Effector memory CD4-positive, alpha-beta T cell (primary cell): ENCODE measurements around the gene WDR41.

ENCODE experiments used
- DNase-seq, 3 donors: peaks; one replicate each; pipeline ENCODE4 v3.0.0-alpha.2; 2020
- H3K27ac ChIP-seq: 2 replicates; pipeline ENCODE4 v1.7.0; 2013; ENCODE audit warnings: mild to moderate bottlenecking, low read length, moderate library complexity; ENCODE audit not compliant: insufficient read depth, poor library complexity, severe bottlenecking
- H3K27me3 ChIP-seq: replicated peaks from 2 replicates; pipeline ENCODE4 v1.7.0; 2013; ENCODE audit warnings: mild to moderate bottlenecking, low read length; ENCODE audit not compliant: insufficient read depth, control insufficient read depth, poor library complexity, severe bottlenecking
- H3K36me3 ChIP-seq: 2 replicates; pipeline ENCODE4 v1.7.0; 2013; ENCODE audit warnings: mild to moderate bottlenecking, low read length, moderate library complexity; ENCODE audit not compliant: control insufficient read depth, insufficient read depth
- H3K4me1 ChIP-seq: 2 replicates; pipeline ENCODE4 v1.7.0; 2013; ENCODE audit warnings: low read length, mild to moderate bottlenecking; ENCODE audit not compliant: control insufficient read depth, insufficient read depth, poor library complexity, severe bottlenecking
- H3K4me3 ChIP-seq: 2 replicates; pipeline ENCODE4 v1.7.0; 2013; ENCODE audit warnings: low read length, low read depth, mild to moderate bottlenecking; ENCODE audit not compliant: insufficient read depth, poor library complexity, severe bottlenecking
- H3K9me3 ChIP-seq: 2 replicates; pipeline ENCODE4 v1.7.0; 2013; ENCODE audit warnings: mild to moderate bottlenecking, low read length, moderate library complexity; ENCODE audit not compliant: control insufficient read depth

WDR41 gene

GRCh38 chr5:77418162-77418561 is 74.0 kb downstream of the WDR41 start:
- Histone ChIP-seq H3K36me3 (no peaks in the 10 kb centered on the region), H3K27ac (no peak overlapping the region), H3K4me1 (no peaks in the 10 kb centered on the region), H3K27me3 (no peaks in the 10 kb centered on the region), H3K4me3 (no peak overlapping the region), H3K9me3 (no peaks in the 10 kb centered on the region)
- DNase-seq = no peak

- H3K4me3 ChIP-seq = no peak overlapping the region
- H3K4me1 ChIP-seq = no peaks in the 10 kb centered on the region
- no peak overlapping the region for H3K27ac ChIP-seq
- no peaks in the 10 kb centered on the region for H3K27me3 ChIP-seq
- H3K9me3 ChIP-seq = no peaks in the 10 kb centered on the region
- H3K36me3 ChIP-seq = no peaks in the 10 kb centered on the region
- DNase-seq = no peak
These were observed 79.1 kb downstream of the WDR41 start for GRCh38 chr5:77413049-77413448.

GRCh38 chr5:77409870-77410621 is 82.1 kb downstream of the WDR41 start:
- H3K4me1 ChIP-seq = no peaks in the 10 kb centered on the region
- DNase-seq = no peak
- no peaks in the 10 kb centered on the region for H3K9me3 ChIP-seq
- H3K27ac ChIP-seq = no peak overlapping the region
- no peaks in the 10 kb centered on the region for H3K36me3 ChIP-seq
- no peaks in the 10 kb centered on the region for H3K27me3 ChIP-seq
- no peak overlapping the region for H3K4me3 ChIP-seq

- Histone ChIP-seq H3K4me3 (no peak overlapping the region), H3K9me3 (no peaks in the 10 kb centered on the region), H3K4me1 (no peaks in the 10 kb centered on the region), H3K36me3 (no peaks in the 10 kb centered on the region), H3K27ac (no peak overlapping the region), H3K27me3 (no peaks in the 10 kb centered on the region)
- DNase-seq = no peak
These were observed 85.0 kb downstream of the WDR41 start for GRCh38 chr5:77407152-77407551.

- no peaks in the 10 kb centered on the region for H3K9me3 ChIP-seq
- H3K4me3 ChIP-seq = no peak overlapping the region
- H3K4me1 ChIP-seq = no peaks in the 10 kb centered on the region
- H3K27ac ChIP-seq = no peak overlapping the region
- DNase-seq = no peak
- H3K27me3 ChIP-seq = no peaks in the 10 kb centered on the region
- no peaks in the 10 kb centered on the region for H3K36me3 ChIP-seq
These were observed 89.3 kb downstream of the WDR41 start for GRCh38 chr5:77402796-77403195.

GRCh38 chr5:77400645-77401044 is 91.5 kb downstream of the WDR41 start:
- no peak overlapping the region for H3K27ac ChIP-seq
- no peaks in the 10 kb centered on the region for H3K9me3 ChIP-seq
- no peak overlapping the region for H3K4me3 ChIP-seq
- no peaks in the 10 kb centered on the region for H3K27me3 ChIP-seq
- no peak for DNase-seq
- H3K36me3 ChIP-seq = no peaks in the 10 kb centered on the region
- H3K4me1 ChIP-seq = no peaks in the 10 kb centered on the region

- Histone ChIP-seq H3K9me3 (no peaks in the 10 kb centered on the region), H3K4me1 (no peaks in the 10 kb centered on the region), H3K36me3 (no peaks in the 10 kb centered on the region), H3K4me3 (no peak overlapping the region), H3K27ac (no peak overlapping the region), H3K27me3 (no peaks in the 10 kb centered on the region)
- no peak for DNase-seq
These were observed 93.2 kb downstream of the WDR41 start for GRCh38 chr5:77398896-77399295.

- Histone ChIP-seq H3K27me3 (no peaks in the 10 kb centered on the region), H3K36me3 (no peaks in the 10 kb centered on the region), H3K27ac (no peak overlapping the region), H3K4me1 (no peaks in the 10 kb centered on the region), H3K9me3 (no peaks in the 10 kb centered on the region), H3K4me3 (no peak overlapping the region)
- DNase-seq = no peak
These were observed 93.7 kb downstream of the WDR41 start for GRCh38 chr5:77398458-77398857.

- Histone ChIP-seq H3K4me3 (no peak overlapping the region), H3K9me3 (no peaks in the 10 kb centered on the region), H3K27ac (no peak overlapping the region), H3K4me1 (no peaks in the 10 kb centered on the region), H3K36me3 (no peaks in the 10 kb centered on the region), H3K27me3 (no peaks in the 10 kb centered on the region)
- no peak for DNase-seq
These were observed 94.3 kb downstream of the WDR41 start for GRCh38 chr5:77397686-77398292.

GRCh38 chr5:77396017-77396416 is 96.1 kb downstream of the WDR41 start:
- Histone ChIP-seq H3K36me3 (no peaks in the 10 kb centered on the region), H3K4me3 (no peak overlapping the region), H3K27me3 (no peaks in the 10 kb centered on the region), H3K9me3 (no peaks in the 10 kb centered on the region), H3K27ac (no peak overlapping the region), H3K4me1 (no peaks in the 10 kb centered on the region)
- no peak for DNase-seq
